ENCODE data around the gene BPGM.
"Not testable (repeated sequence)": the region's sequence is repeated elsewhere in the genome, so short reads cannot be mapped to it uniquely, and the experiment has no call there.

BPGM gene

DNA sequence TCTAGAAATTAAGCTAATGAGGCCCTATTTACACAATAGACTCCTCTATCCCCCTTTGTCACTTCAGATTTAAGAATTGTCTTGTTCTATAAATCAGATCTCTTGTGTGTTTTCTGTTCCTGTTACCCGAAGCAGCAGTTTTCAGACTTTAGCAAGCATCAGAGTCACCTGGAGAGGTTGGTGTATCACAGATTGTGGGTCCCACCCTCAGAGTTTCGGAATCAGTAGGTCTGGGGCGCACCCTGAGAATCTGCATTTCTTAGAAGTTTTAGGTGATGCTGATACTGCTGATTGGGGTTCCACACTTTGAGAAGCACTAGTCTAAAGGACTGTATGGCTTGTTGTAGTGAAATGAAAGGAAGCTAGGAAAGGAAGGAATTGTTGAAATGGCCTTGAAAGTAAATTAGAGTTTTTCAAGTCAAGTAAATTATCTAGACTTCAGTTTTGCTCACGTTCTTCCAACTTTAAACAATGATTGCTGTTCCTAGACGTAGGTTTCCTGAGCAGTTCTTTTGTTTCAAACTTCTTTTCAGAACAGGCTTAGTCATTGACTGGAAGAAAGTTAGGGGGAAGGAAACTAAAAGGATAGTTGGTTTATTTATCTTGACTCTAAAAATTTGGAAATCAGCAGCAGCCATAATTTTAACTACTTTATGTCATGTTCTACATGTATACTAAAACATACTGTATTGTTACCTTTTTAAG, 15.7 kb downstream of the BPGM start:
- DNase-seq (ENCODE audit: low read depth in 1 of 2, low spot score in 1 of 2) = no peak

DNA sequence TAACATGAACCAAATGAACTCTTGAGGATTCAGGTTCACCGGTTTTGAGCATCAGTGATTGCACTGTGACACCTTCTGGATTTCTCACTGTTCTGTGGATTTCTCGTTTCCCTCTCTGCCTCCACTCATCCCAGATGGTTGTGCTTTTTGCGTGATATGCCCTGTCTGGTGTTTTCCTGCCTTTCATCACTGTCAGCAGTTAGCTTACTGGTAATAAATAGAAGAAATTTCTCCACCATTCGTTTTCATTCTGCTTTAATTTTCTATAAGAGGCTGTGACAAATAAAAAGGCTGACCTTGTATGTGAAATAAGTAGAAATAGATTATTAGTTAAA, 16.2 kb downstream of the BPGM start:
- DNase-seq (ENCODE audit: low read depth in 1 of 2, low spot score in 1 of 2) = no peak

DNA sequence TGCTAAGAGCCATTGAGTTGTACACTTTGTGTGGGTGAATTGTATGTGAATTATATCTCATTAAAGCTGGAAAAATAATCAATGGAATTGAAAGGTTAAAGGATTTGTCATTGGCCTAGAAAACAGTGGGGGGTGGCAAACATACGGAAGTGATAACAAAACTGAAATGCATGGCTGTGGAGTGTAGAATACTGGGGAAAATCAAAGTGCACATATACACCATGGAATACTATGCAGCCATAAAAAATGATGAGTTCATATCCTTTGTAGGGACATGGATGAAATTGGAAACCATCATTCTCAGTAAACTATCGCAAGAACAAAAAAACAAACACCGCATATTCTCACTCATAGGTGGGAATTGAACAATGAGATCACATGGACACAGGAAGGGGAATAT, 18.4 kb downstream of the BPGM start:
- DNase-seq (ENCODE audit: low read depth in 1 of 2, low spot score in 1 of 2) = not testable (repeated sequence)

DNA sequence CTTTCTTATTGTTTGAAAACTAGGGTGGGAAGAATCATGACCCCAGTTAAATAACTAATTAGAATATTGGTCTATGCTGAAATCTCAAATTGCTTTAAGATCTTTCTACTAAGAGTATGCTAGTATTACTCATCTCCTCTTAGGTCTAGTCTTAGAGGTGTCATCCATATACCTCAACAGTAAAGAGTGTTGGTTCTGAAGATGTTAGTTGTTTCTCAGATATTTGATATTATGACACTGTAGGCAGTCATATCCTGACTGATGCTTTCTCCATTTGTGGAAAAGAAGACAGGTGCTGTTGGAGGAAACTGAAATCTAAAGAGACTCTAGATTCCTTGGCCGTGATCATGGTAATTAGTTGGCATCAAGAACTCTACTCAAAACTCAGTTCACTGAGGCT, 21.2 kb downstream of the BPGM start:
- no peak for DNase-seq (ENCODE audit: low read depth in 1 of 2, low spot score in 1 of 2)

DNA sequence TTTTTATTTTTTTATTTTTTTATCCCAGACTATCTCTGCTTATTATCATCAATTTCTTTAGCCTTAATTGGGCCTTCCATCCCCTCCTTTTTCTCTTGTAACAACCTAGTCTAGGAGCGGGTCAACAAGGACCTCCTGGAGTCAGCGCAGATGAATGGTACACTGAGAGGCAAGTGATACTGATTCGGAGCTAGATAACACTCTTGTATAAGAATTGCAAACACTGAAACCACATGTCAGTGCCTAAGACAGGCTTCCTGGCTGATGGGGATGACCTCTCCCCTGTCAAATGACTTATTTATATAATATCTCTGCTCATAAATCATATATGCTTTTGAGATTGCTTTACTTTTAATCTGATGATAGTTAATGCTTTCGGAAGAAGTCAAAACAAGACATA, 22.7 kb downstream of the BPGM start:
- DNase-seq (ENCODE audit: low read depth in 1 of 2, low spot score in 1 of 2) = no peak

DNA sequence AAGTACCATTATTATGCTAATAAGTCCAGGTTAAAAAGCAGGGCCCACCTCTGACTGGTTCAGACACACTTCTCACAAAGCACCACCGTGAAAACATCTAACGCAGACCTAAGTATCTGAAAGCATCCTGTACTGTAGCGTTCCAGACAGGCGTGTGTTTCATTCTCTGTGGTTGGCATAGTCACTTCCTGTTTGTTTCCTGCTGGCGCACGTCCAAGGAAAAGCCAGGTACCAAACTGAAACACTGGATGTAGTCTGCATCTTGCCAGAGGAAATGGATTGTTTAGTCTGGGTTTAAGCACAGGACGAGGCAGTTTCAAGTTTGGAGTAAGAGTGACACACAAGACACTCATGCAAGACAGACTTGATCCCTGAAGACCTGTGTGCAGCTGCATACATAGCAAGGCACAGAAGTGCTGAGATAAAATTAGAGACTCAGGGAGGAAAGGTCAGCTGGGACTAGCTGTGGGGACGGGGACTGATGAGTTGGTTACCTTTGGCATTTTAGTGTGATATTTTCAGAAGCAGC, 23.3 kb downstream of the BPGM start:
- DNase-seq (ENCODE audit: low read depth in 1 of 2, low spot score in 1 of 2) = peak; percentile 27 to 76

DNA sequence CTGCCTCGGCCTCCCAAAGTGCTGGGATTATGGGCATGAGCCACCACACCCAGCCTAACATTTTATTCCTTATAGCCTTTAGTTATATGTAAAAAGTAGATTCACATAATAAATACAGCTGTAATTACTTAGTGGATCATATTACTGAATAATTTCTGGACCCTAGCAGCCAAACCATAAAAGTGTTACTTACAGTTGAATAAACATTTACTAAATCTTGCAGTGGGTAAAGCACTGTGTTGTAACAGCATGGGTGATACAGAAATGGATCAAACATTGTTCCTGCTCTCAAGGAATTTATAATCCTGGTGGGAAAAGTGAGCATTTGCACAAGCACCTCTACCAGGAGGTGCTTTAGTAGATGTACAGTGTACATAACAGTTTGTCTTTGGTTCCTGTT, 25.0 kb downstream of the BPGM start:
- no peak for DNase-seq (ENCODE audit: low read depth in 1 of 2, low spot score in 1 of 2)

DNA sequence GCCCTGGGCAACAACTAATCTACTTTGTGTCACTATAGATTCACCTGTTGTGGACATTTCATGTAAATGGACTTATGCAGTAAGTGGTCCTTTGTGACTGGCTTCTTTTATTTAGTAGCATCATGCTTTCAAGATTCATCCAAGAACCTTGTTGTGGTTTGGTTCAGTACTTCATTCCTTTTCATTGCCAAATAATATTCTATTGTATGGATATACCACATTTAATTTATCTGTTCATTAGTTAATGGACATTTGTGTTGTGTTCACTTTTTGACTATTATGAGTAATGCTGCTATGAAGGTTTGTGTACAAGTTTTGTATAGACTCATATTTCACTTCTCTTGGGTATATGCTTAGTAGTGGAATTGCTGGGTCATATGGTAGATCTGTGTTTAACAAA, 27.8 kb downstream of the BPGM start:
- no peak for DNase-seq (ENCODE audit: low read depth in 1 of 2, low spot score in 1 of 2)

DNA sequence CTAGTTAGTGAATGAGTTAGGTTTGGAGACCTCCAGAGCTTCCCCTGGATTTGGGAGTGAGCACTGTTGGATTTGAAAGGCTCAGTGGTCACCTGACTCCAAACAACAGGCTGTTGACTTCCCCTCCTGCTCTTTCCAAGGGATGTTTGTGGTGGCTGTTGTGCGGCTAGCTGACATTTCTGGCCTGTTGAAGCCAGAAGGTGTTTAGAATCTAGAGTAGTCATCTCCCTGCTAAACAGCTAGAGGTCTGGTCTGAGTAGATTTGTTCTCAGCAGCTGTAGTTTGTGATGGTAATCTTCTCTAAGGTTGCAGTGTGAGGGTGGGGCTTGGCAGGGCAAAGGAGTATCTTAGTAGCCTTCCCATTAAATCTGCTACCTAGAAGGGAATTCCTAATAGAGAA, 30.1 kb downstream of the BPGM start:
- no peak for DNase-seq (ENCODE audit: low read depth in 1 of 2, low spot score in 1 of 2)

DNA sequence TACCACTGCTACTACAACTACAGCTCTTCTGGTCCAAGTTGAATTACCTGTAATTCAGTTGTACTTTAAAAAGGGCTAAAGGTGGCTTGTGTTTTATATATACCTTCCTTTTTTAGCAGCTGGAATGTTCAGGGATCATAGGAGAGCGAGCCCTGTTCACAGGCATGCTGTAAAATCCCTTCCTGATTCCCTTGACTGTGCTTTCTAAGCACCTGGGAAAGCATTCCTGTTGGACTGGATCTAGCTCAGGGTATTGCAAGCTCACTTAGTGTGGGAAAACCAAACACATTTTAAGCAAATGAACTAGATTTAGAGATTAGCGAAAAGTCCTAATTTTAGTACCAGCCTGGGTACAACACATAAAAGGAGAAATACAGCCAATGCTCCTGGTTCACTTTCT, 31.5 kb downstream of the BPGM start:
- DNase-seq (ENCODE audit: low read depth in 1 of 2, low spot score in 1 of 2) = no peak

DNA sequence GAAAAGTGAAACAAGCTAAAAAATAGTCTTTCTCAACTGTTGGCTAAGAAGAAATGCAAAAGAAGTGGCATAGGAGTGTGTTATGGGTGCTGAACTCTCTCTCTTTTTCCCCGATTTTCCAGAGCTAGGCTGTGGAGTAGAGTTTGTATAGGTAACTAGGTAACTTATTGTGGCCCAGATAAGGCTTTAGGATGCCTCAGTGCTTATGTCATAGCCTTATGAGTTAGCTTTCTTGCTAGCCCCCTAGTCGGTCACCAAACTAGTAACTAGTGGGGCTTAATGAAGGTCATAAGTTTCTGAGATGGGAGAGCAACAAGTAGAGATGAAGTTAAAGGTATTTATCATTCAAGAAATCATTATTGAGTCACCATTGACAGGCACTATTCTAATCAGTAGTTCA, 32.4 kb downstream of the BPGM start:
- no peak for DNase-seq (ENCODE audit: low read depth in 1 of 2, low spot score in 1 of 2)

DNA sequence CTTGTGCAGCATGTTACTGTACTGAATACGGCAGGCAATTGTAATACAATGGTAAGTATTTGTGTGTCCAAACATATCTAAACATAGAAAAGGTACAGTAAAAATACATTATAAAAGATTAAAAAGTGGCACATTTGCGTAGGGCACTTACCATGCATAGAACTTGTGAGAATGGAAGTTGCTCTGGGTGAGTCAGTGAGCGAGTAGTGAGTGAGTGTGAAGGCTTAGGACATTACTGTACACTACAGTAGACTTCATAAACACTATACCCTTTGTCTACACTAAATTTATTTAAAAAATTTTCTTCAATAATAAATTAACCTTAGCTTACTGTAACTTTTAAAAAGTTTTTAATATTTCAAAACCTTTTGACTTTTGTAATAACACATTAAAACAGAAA, 37.5 kb downstream of the BPGM start:
- no peak for DNase-seq (ENCODE audit: low read depth in 1 of 2, low spot score in 1 of 2)

DNA sequence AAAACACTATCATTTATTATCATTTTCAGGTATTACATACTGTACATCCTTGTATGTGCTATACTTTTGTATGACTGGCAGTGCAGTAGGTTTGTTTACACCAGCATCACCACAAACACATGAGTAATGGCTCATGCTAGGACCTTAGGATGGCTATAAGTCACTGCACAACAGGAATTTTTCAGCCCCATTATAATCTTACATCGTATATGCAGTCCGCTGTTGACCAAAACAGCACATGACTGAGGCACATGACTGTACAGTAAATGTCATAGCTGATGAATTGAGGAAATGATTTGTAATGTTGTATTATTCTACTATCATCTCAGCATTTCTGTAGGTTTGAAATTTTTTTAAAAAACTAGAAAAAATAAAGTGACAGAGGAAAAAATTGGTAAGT, 38.6 kb downstream of the BPGM start:
- no peak for DNase-seq (ENCODE audit: low read depth in 1 of 2, low spot score in 1 of 2)

DNA sequence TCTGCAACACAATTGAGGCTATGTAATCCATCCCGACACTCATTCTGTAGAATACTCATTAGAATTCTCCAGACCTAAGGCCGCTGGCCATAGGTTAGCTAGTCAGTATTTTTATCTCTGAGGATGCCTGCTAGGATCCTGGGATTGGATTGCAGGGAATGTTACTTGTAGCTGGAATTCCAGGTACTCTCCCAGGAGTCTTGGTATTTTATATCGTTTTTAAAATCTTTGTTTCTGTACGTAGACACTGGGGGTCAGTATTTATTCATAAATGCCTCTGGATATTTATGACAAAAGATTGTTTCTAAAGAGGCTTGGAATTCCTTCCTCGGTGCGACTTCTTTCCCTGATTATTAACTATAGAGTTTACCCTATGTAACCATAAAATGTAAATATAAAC, 40.1 kb downstream of the BPGM start:
- no peak for DNase-seq (ENCODE audit: low read depth in 1 of 2, low spot score in 1 of 2)

DNA sequence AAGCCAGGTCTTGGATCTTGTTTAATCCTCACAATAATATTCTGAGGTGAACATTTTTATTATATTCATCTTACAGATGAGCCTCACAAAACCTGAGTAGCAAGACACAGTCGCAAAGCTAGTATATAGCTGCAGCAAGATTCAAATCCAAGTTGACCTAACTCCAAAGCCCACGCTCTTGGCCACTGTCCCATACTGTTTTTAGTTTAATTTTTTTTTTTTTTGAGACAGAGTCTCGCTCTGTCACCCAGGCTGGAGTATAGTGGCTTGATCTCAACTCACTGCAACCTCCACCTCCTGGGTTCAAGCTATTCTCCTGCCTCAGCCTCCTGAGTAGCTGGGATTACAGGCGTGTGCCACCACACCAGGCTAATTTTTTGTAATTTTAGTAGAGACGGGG, 42.9 kb downstream of the BPGM start:
- not testable (repeated sequence) for DNase-seq (ENCODE audit: low read depth in 1 of 2, low spot score in 1 of 2)

DNA sequence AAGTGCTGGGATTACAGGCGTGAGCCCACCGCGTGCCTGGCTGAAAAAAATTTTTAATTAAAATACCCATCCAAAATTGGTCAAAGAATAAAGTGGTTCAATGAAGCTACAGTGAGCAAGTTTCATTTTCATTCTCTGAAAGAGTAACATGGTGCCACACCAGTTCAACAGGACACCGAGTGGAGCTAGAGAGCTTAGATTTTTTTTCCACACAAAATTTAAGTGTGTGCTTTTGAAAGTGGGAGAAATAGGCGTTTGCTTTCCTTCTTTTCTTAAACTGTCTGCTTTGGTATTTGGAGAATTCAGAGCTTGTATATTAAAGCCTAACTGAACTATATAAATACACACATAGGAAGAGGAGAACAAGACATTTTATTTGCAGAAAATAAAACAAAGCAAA, 43.4 kb downstream of the BPGM start:
- no peak for DNase-seq (ENCODE audit: low read depth in 1 of 2, low spot score in 1 of 2)

DNA sequence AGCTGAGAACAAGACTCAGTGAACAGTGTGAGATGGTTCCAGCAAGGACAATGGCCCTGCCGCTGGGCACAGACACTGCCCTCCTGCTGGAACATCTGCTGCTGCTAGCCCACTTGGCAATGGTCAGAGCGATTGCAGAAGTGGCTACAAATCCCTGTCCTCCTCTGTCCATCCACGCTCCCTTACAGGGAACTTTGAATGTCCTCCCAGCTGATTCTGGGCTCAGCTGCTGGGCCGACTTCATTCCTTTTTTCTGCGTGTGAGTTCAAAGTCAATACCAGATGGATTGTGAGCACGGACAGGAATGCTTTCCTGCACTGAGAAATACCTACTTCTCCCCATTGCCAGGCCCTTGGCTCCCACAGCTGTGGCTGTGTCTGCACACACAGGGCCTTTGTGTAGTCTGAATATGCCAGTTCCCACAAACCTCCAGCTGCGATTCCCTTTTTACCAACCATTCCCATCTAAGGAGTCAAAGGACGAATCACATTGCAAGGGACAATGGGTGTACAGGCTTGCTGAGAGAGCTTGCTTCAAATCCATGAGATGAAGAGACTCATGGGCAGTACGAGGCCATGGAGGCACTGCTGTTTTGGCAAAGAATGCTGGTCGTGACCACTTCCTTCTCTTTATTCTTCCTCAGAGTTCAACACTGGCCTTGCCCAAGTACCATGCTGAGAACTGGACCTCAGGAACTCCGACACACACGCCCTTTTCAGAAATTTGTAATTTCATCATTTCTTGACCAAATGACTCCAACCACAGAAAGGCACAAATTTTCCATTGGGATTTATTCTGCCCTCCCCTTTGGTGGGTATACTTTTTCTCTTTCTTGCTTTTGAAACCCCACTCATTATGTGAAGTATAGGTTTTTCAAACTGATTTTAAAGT, 44.2 kb downstream of the BPGM start:
- DNase-seq (ENCODE audit: low read depth in 1 of 2, low spot score in 1 of 2) = no peak

DNA sequence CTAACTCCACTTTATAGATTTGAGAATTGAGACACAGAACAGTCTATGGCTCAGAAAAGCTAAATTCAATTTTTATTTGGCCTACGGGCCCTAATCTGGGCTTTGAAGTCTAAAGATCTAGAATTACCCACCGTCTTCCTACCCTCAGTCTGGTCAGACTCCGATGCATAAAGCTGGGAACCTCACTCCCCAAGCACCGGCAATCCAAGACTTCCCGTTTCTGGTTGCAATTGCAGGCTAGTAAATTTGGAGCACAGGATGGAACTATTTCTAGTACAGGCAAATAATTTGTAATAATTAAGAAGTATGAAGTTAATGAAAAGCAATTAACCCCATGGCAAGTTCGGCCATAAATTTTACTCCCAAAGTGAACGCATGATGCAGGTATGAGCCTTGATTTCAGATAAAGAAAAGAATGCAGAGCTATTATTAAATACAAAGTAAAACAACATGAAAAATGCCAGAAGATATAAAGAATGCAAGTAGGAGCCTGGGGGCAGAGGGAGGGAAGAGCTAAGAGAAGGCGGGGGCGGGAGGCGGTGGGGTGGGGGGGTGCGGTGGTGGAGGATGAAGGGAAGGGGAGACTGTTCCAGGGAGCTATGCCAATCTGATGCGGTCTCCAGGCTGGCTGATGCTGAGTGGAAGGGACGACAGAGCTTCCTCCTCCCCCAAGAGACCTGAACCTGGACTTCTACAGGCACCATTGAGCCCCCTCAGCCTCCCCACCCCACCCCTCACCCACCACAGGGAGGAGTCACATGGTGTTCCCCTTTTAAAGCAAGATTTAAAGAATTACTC, 45.1 kb downstream of the BPGM start:
- DNase-seq (ENCODE audit: low read depth in 1 of 2, low spot score in 1 of 2) = no peak

DNA sequence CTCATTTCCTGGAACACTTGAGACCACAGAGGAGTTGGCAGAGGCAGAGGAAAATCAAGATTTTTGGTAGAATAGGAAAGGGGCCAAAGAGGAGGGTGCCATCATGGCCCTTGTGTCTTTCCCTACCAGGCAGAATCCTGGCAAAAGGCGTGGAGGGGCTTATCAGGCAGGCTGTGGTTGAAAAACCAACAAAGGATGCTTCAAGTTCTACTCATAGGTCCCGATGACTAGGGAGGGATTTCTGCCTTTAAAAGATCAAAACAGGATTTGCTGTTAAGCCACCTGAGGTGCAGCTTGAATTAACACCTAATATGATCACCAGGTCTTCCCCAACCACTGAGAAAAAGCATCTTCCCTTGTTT, 45.7 kb downstream of the BPGM start:
- DNase-seq (ENCODE audit: low read depth in 1 of 2, low spot score in 1 of 2) = no peak

DNA sequence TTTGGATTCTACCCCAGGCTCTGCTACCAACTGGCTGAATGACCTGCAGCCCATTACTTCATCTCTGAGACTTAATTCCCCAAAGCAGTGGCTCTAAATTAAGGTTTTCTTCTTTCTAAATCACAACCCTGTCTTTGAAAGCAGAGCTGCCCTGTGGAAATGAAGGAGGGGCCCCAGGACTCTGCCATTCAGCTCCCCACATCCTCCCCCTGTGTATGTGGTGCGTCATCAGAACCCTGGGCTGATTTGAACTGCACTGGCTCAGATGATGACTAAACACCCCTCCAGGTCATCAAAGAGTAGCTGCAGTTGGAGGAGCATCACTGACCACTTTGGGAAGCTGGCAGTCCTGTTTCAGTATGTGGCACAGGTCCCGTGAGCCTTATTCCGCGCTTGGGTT, 46.6 kb downstream of the BPGM start:
- no peak for DNase-seq (ENCODE audit: low read depth in 1 of 2, low spot score in 1 of 2)

DNA sequence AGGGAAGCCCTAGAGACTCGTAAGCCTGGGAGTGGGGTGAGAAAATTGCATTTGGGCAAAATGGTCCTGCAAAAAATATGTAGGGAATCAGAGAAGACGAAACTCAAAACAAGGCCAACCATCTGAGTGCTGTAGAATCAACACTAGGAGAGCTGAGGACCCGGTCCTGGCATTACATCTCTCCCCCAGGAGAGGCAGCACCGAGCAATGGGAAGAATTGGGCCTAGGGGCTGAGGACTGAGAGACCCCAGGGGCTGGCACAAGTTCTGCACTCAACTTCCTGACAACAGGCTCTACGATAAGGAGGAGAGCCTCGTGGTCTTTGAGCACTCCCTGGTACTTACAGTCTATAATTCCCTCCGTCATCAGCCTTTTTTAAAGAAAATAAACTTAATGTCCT, 47.6 kb downstream of the BPGM start:
- no peak for DNase-seq (ENCODE audit: low read depth in 1 of 2, low spot score in 1 of 2)

DNA sequence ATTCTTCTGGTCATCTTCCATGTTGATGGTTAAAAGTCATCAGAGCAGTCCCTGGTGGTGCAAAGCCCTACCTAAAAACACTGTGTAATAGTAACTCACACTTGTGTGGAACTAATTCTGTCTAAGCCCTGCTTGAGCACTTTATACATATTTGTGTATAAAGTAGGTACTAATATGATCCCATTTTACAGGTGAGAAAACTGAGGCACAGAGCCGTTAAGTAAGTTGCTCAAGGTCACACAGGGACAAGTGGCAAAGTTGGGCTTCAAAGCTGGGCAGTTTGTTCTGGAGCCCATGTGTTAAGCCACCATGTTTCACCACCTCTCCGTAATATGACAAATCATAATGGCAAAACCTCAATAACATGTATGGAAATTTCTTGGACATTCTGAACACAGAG, 48.1 kb downstream of the BPGM start:
- no peak for DNase-seq (ENCODE audit: low read depth in 1 of 2, low spot score in 1 of 2)
